ENCODE results near the gene HRNR. TPM values are rescaled to one million over a fixed set of nuclear protein-coding genes. Genes with fewer than 3 reads are reported as not detected.

HRNR gene
- total and polyA plus RNA-seq, 8 donors = 0.02 to 0.04 TPM; not detected in 6

- H3K4me3 ChIP-seq = no peak overlapping the region
- no peak overlapping the region for H3K27ac ChIP-seq
- ATAC-seq (peak in 2 of 4 donors; percentile 15 to 21), FAIRE-seq (no peak), DNase-seq (no peak)
- 30 to 39% methylated on average over 2 of the region's 2 CpGs for WGBS, 2 donors
- H3K27me3 ChIP-seq = no peaks in the 10 kb centered on the region
- no peaks in the 10 kb centered on the region for H3K4me1 ChIP-seq
- intact Hi-C loops (cut with DNase I) = loop anchor here in 2 of 3 donors (5.0 kb wide), 2 partner anchors 41 to 131 kb away; no protein-coding TSS in a partner anchor
- H3K9me3 ChIP-seq = no peaks in the 10 kb centered on the region
- H3K36me3 ChIP-seq = no peaks in the 10 kb centered on the region
- TF ChIP-seq CTCF (IDR thresholded peaks at IDR 0.05) = no peak
Observed at GRCh38 chr1:152182944-152183361, 41.0 kb downstream of the HRNR start.

- Histone ChIP-seq H3K4me3 (no peak overlapping the region), H3K27ac (no peak overlapping the region), H3K36me3 (no peaks in the 10 kb centered on the region), H3K4me1 (no peaks in the 10 kb centered on the region), H3K9me3 (no peaks in the 10 kb centered on the region), H3K27me3 (no peaks in the 10 kb centered on the region)
- DNase-seq (no peak), FAIRE-seq (no peak), ATAC-seq (peak in 2 of 4 donors; percentile 47 to 51)
- intact Hi-C loops (cut with DNase I) = loop anchor here in 2 of 3 donors (5.0 kb wide), 2 partner anchors 40 to 130 kb away; no protein-coding TSS in a partner anchor
- TF ChIP-seq CTCF (IDR thresholded peaks at IDR 0.05) = no peak
- 57 to 58% methylated on average over 2 of the region's 2 CpGs for WGBS, 2 donors
Observed at GRCh38 chr1:152182431-152182830, 41.6 kb downstream of the HRNR start.

DNA sequence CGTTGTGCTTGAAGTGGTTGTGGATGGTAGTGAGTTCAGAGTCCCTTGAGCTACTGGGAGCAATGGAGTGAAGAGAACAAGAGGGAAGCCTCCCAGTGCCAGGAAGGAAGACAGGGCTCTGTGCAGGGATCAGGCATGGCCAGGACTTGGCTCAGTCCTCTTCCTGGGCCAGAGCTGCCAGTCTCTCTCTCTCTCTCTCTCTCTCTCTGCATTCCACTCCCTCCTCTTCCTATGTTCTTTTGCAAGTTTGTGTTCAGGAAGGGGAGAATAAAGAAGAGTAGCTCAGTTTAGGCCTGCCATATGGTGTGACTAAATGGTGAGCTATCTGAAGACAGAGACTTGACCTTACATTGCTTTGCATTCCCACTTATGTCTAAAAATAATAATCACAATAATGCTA lies 44.4 kb downstream of the HRNR start:
- FAIRE-seq (no peak), ATAC-seq (no peak), DNase-seq (no peak)
- 82 to 83% methylated on average over 1 of the region's 1 CpG for WGBS, 2 donors
- no peak for TF ChIP-seq CTCF (IDR thresholded peaks at IDR 0.05)
- H3K36me3 ChIP-seq = no peaks in the 10 kb centered on the region
- no peaks in the 10 kb centered on the region for H3K4me1 ChIP-seq
- H3K27me3 ChIP-seq = no peaks in the 10 kb centered on the region
- no peaks in the 10 kb centered on the region for H3K9me3 ChIP-seq
- H3K4me3 ChIP-seq = no peak overlapping the region
- H3K27ac ChIP-seq = no peak overlapping the region
- intact Hi-C loops (cut with DNase I) = no loop called here

DNA sequence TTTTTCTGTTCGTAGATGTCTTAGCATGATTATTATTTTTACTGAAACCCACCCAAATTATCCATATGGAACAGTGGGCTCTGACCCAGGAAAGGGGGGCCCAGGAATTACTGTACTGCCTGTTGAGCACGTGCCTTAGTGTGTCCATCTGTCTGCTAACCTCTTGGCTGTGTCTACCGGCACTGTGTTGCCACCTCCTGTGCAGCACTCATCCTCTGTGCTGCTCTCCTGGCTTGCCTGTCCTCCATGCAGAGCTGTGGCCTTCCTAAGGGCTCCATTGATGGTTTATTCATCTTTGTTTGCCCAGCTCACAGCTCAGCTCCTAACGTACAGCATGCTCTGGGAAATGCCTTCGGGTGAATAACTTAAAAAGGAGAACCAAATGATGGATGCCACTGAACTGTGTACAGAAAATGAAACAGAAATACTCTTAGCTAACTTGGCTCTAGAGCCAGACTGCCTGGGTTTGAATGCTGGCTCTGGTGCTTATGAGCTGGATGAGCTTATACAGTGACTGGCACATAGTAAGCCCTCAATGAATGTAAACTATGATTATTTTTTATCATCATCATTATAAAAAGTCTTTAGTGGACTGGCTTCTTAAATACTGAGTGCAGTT lies 53.6 kb downstream of the HRNR start:
- WGBS, 2 donors = 69 to 74% methylated on average over 5 of the region's 5 CpGs
- Histone ChIP-seq H3K36me3 (no peaks in the 10 kb centered on the region), H3K27ac (no peak overlapping the region), H3K4me3 (no peak overlapping the region), H3K27me3 (no peaks in the 10 kb centered on the region), H3K4me1 (no peaks in the 10 kb centered on the region), H3K9me3 (no peaks in the 10 kb centered on the region)
- peak in 1 of 4 donors; percentile 16 for ATAC-seq
- no peak for DNase-seq
- TF ChIP-seq CTCF (IDR thresholded peaks at IDR 0.05) = no peak
- no peak for FAIRE-seq
- intact Hi-C loops (cut with DNase I) = no loop called here

DNA sequence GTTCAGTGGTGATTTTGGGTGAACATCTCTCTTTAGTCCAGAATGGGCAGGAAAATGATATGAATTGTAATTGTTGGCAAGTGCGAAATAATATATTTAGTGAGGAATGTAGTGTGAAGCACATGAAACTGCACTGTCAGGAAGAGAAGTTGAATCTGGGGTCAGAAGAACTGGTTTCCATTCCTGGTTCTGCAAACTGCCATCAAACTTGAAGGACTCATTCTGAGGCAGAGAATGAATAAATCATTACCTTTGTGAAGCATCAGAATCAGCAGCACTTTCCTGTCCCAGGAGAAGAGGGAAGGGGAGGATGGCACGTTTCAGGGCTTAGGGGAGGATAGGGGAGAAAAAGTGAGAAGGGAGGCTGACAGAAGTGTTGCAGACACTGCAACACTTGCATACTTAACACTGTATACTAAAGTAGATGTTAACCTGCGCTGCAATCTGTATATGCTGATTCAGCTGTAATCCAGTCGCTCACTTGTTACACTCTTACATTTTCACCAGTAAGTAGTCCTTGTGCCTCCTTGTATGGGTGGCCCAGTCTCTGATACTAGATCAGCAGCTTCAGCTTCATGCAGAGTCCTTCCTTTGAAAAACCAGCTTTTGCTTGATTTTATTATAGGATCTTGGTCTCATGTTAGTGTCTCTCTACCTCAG lies 54.5 kb downstream of the HRNR start:
- ATAC-seq = no peak
- WGBS, 2 donors = 77 to 80% methylated on average over 4 of the region's 4 CpGs
- Histone ChIP-seq H3K4me1 (no peaks in the 10 kb centered on the region), H3K27ac (no peak overlapping the region), H3K9me3 (no peaks in the 10 kb centered on the region), H3K27me3 (no peaks in the 10 kb centered on the region), H3K4me3 (no peak overlapping the region), H3K36me3 (no peaks in the 10 kb centered on the region)
- DNase-seq = no peak
- intact Hi-C loops (cut with DNase I) = no loop called here
- no peak for TF ChIP-seq CTCF (IDR thresholded peaks at IDR 0.05)
- FAIRE-seq = no peak

All from pancreas (tissue), 10 donors.